Measurements from ENCODE around the gene RPP14.

Gene RPP14

GRCh38 chr3:58325525-58325992 lies 19.5 kb downstream of the RPP14 start:
- no peak for DNase-seq (ENCODE audit: low read depth, low spot score)
- H3K4me3 ChIP-seq (ENCODE audit: low read depth, low read length): no peak overlapping the region
- ChIA-PET POLR2A (interaction anchor here (0.6 kb wide), 1 partner anchor 88 kb away, joined by 3 read pairs; no protein-coding TSS in a partner anchor), CTCF (interaction anchor here (1.7 to 12.9 kb wide), 5 partner anchors 10 to 208 kb away, joined by 4 to 155 read pairs (median 5); no protein-coding TSS in a partner anchor)
- TF ChIP-seq CTCF (IDR thresholded peaks at IDR 0.05; ENCODE audit: insufficient read depth, low read length, missing control alignments): no peak

- CTCF ChIA-PET: interaction anchor here (1.0 to 12.9 kb wide), 7 partner anchors 9 to 90 kb away, joined by 3 to 155 read pairs (median 4); partner anchors contain the start of genes HTD2 and RPP14
- no peak for TF ChIP-seq CTCF (IDR thresholded peaks at IDR 0.05; ENCODE audit: insufficient read depth, low read length, missing control alignments)
- POLR2A ChIA-PET: no interaction called here
- H3K4me3 ChIP-seq (ENCODE audit: low read depth, low read length): no peak overlapping the region
- DNase-seq (ENCODE audit: low read depth, low spot score): no peak
Measured at GRCh38 chr3:58326267-58326900, 20.3 kb downstream of the RPP14 start.

- ChIA-PET CTCF (interaction anchor here (2.0 to 6.4 kb wide), 4 partner anchors 9 to 86 kb away, joined by 6 to 38 read pairs (median 13); partner anchors contain the start of genes HTD2 and RPP14), POLR2A (no interaction called here)
- TF ChIP-seq CTCF (IDR thresholded peaks at IDR 0.05; ENCODE audit: insufficient read depth, low read length, missing control alignments): no peak
- H3K4me3 ChIP-seq (ENCODE audit: low read depth, low read length): no peak overlapping the region
- DNase-seq (ENCODE audit: low read depth, low spot score): no peak
Measured at GRCh38 chr3:58329150-58329921, 23.3 kb downstream of the RPP14 start.

GRCh38 chr3:58329922-58330413 lies 23.9 kb downstream of the RPP14 start:
- CTCF ChIA-PET: interaction anchor here (0.9 to 6.4 kb wide), 6 partner anchors 9 to 202 kb away, joined by 3 to 38 read pairs (median 6); partner anchors contain the start of genes HTD2 and RPP14
- POLR2A ChIA-PET: no interaction called here
- H3K4me3 ChIP-seq (ENCODE audit: low read depth, low read length): no peak overlapping the region
- DNase-seq (ENCODE audit: low read depth, low spot score): no peak
- TF ChIP-seq CTCF (IDR thresholded peaks at IDR 0.05; ENCODE audit: insufficient read depth, low read length, missing control alignments): no peak

GRCh38 chr3:58331593-58332152 lies 25.6 kb downstream of the RPP14 start:
- no peak overlapping the region for H3K4me3 ChIP-seq (ENCODE audit: low read depth, low read length)
- no peak for TF ChIP-seq CTCF (IDR thresholded peaks at IDR 0.05; ENCODE audit: insufficient read depth, low read length, missing control alignments)
- POLR2A ChIA-PET: no interaction called here
- CTCF ChIA-PET: interaction anchor here (1.0 to 6.4 kb wide), 9 partner anchors 9 to 200 kb away, joined by 3 to 38 read pairs (median 5); partner anchors contain the start of genes HTD2 and RPP14
- DNase-seq (ENCODE audit: low read depth, low spot score): no peak
